Liver (tissue), 9 donors: ENCODE measurements around the gene NADSYN1. TPM values are rescaled to one million over a fixed set of nuclear protein-coding genes. Genes with fewer than 3 reads are reported as not detected.
"Not testable (repeated sequence)": the region's sequence is repeated elsewhere in the genome, so short reads cannot be mapped to it uniquely, and the experiment has no call there.

Source experiments
- DNase-seq: peaks from one replicate; pipeline ENCODE4 v3.0.0-alpha.2; 2017; ENCODE audit warnings: low spot score
- H3K27ac ChIP-seq, 2 donors: one replicate each; pipeline ENCODE4 v1.7.0; 2013; ENCODE audit warnings: inconsistent platforms in 2 of 2, low read length in 2 of 2, control low read depth in 1 of 2, low read depth in 1 of 2, mild to moderate bottlenecking in 1 of 2
- H3K27me3 ChIP-seq, 4 donors: one replicate each; pipeline versions ENCODE4 v1.6.1 to v1.7.0; 2013; ENCODE audit warnings: low read length in 3 of 4, inconsistent platforms in 1 of 4, mild to moderate bottlenecking in 1 of 4, moderate library complexity in 1 of 4; ENCODE audit not compliant: control insufficient read depth in 4 of 4, insufficient read depth in 4 of 4
- H3K36me3 ChIP-seq, 4 donors: one replicate each; pipeline versions ENCODE4 v1.6.1 to v1.7.0; 2013; ENCODE audit warnings: low read length in 3 of 4, mild to moderate bottlenecking in 3 of 4, low read depth in 1 of 4, moderate library complexity in 1 of 4; ENCODE audit not compliant: control insufficient read depth in 4 of 4, insufficient read depth in 3 of 4
- H3K4me1 ChIP-seq, 4 donors: one replicate each; pipeline versions ENCODE4 v1.6.1 to v1.7.0; 2013; ENCODE audit warnings: low read length in 3 of 4, mild to moderate bottlenecking in 3 of 4, moderate library complexity in 1 of 4; ENCODE audit not compliant: control insufficient read depth in 4 of 4, insufficient read depth in 4 of 4
- H3K4me3 ChIP-seq, 3 donors: one replicate each; pipeline versions ENCODE4 v1.6.1 to v1.7.0; 2013; ENCODE audit warnings: low read length in 3 of 3, control low read depth in 1 of 3, low read depth in 1 of 3, mild to moderate bottlenecking in 1 of 3
- H3K9ac ChIP-seq, 2 donors: one replicate each; pipeline ENCODE4 v1.7.0; 2013; ENCODE audit warnings: low read length in 2 of 2, mild to moderate bottlenecking in 2 of 2, moderate library complexity in 2 of 2, control low read depth in 1 of 2, low read depth in 1 of 2
- H3K9me3 ChIP-seq, 4 donors: one replicate each; pipeline versions ENCODE4 v1.6.1 to v1.7.0; 2013; ENCODE audit warnings: low read length in 3 of 4; ENCODE audit not compliant: control insufficient read depth in 4 of 4
- ATF3 ChIP-seq: IDR thresholded peaks from 2 replicates; pipeline ENCODE4 v1.6.1; 2016; ENCODE audit warnings: antibody characterized with exemption
- CTCF ChIP-seq: fragments of 150-350 bp; IDR thresholded peaks from 2 replicates; pipeline ENCODE4 v1.5.1; 2017; ENCODE audit warnings: improper control_type of control experiment, low read depth, low read length; ENCODE audit not compliant: missing input control
- EGR1 ChIP-seq, 2 donors: IDR thresholded peaks; 2 replicates each; pipeline ENCODE4 v1.6.1; 2016 to 2018; ENCODE audit warnings: antibody characterized with exemption in 2 of 2, low read depth in 2 of 2
- FOXA1 ChIP-seq: IDR thresholded peaks from 2 replicates; pipeline ENCODE4 v1.6.1; 2016; ENCODE audit warnings: antibody characterized with exemption
- FOXA2 ChIP-seq: IDR thresholded peaks from 2 replicates; pipeline ENCODE4 v1.6.1; 2016; ENCODE audit warnings: antibody characterized with exemption
- GABPA ChIP-seq, 2 donors: IDR thresholded peaks in 1 of 2; conservative IDR thresholded peaks in 1 of 2; 2 replicates each; pipeline ENCODE4 v1.6.1; 2016; ENCODE audit warnings: antibody characterized with exemption in 2 of 2, mild to moderate bottlenecking in 1 of 2, moderate library complexity in 1 of 2
- HNF4A ChIP-seq, 2 donors: conservative IDR thresholded peaks; 2 replicates each; pipeline ENCODE4 v1.6.1; 2016; ENCODE audit warnings: antibody characterized with exemption in 2 of 2, mild to moderate bottlenecking in 2 of 2
- HNF4G ChIP-seq: IDR thresholded peaks from 2 replicates; pipeline ENCODE4 v1.6.1; 2016; ENCODE audit warnings: antibody characterized with exemption
- JUND ChIP-seq, 2 donors: IDR thresholded peaks; 2 replicates each; pipeline ENCODE4 v1.6.1; 2016; ENCODE audit warnings: antibody characterized with exemption in 2 of 2
- MAX ChIP-seq: IDR thresholded peaks from 2 replicates; pipeline ENCODE4 v1.6.1; 2016; ENCODE audit warnings: antibody characterized with exemption
- NR2F2 ChIP-seq: IDR thresholded peaks from 2 replicates; pipeline ENCODE4 v1.6.1; 2016; ENCODE audit warnings: antibody characterized with exemption
- RAD21 ChIP-seq, 2 donors: IDR thresholded peaks; 2 replicates each; pipeline ENCODE4 v1.6.1; 2016; ENCODE audit warnings: antibody characterized with exemption in 2 of 2, mild to moderate bottlenecking in 2 of 2
- REST ChIP-seq: IDR thresholded peaks from 2 replicates; pipeline ENCODE4 v1.6.1; 2016; ENCODE audit warnings: antibody characterized with exemption, mild to moderate bottlenecking
- RXRA ChIP-seq, 2 donors: IDR thresholded peaks; 2 replicates each; pipeline ENCODE4 v1.6.1; 2017 to 2018; ENCODE audit warnings: antibody characterized with exemption in 2 of 2, mild to moderate bottlenecking in 1 of 2
- SP1 ChIP-seq: IDR thresholded peaks from 2 replicates; pipeline ENCODE4 v1.6.1; 2018; ENCODE audit warnings: antibody characterized with exemption, mild to moderate bottlenecking
- TAF1 ChIP-seq: conservative IDR thresholded peaks from 2 replicates; pipeline ENCODE4 v1.6.1; 2016; ENCODE audit warnings: antibody characterized with exemption, mild to moderate bottlenecking
- YY1 ChIP-seq: IDR thresholded peaks from 2 replicates; pipeline ENCODE4 v1.6.1; 2016; ENCODE audit warnings: antibody characterized with exemption, mild to moderate bottlenecking
- ZBTB33 ChIP-seq: IDR thresholded peaks from 2 replicates; pipeline ENCODE4 v1.6.1; 2016; ENCODE audit warnings: antibody characterized with exemption
- WGBS: extraction: QIAGEN DNeasy Blood & Tissue Kit; methylation state at CpG from one replicate; pipeline ENCODE4 v1.1.7; 2013; 5-methylcytosine and 5-hydroxymethylcytosine counted together
- polyA plus RNA-seq, 2 donors: library from polyadenylated mRNA; stranded (reverse) in 1 of 2; unstranded in 1 of 2; fragments of 200-250 nt in 1 of 2; fragments of >200 nt in 1 of 2; fragmentation: Nextera tagmentation in 1 of 2; extraction: Ambion mirVana in 1 of 2; gene quantifications; one replicate each; pipeline versions ENCODE4 v1.2.1 to v1.2.3, GENCODE V29; 2013 to 2015
- total RNA-seq, 2 donors: library from RNA; depleted of rRNA; stranded (reverse); fragments of >200 nt; gene quantifications; one replicate each; pipeline ENCODE4 v1.2.3, GENCODE V29; 2014
- donor health status: healthy.
- donor health status: healthy.
- donor health status: healthy.
- donor health status: healthy.
- donor health status: healthy.

The NADSYN1 gene
- total and polyA plus RNA-seq, 4 donors, result 16.6 to 33.6 (median 22.2) TPM

GRCh38 chr11:71538666-71538990, 85.6 kb downstream of the NADSYN1 start:
- Histone ChIP-seq H3K4me1 (peaks cover 0 to 9% (median 5%) of the 10 kb centered on the region in 4 donors), H3K9me3 (no peaks in the 10 kb centered on the region), H3K27ac (no peak overlapping the region), H3K27me3 (no peaks in the 10 kb centered on the region), H3K36me3 (no peaks in the 10 kb centered on the region), H3K9ac (no peak overlapping the region), H3K4me3 (no peak overlapping the region)
- TF ChIP-seq HNF4A (conservative IDR thresholded peaks at IDR 0.05), result no peak
- TF ChIP-seq FOXA2, result no peak
- WGBS, result 95% methylated on average over 4 of the region's 4 CpGs
- no peak for DNase-seq

GRCh38 chr11:71539017-71539416, 86.0 kb downstream of the NADSYN1 start:
- no peak for TF ChIP-seq GABPA (IDR thresholded peaks at IDR 0.05 in 1 of 2, conservative IDR thresholded peaks at IDR 0.05 in 1 of 2)
- TF ChIP-seq REST, result no peak
- no peak for TF ChIP-seq FOXA2
- TF ChIP-seq RAD21 (IDR thresholded peaks at IDR 0.05), result no peak
- no peak for TF ChIP-seq EGR1 (IDR thresholded peaks at IDR 0.05; ENCODE audit: low read depth in 2 of 2)
- no peak for TF ChIP-seq JUND (IDR thresholded peaks at IDR 0.05)
- no peak for TF ChIP-seq FOXA1
- TF ChIP-seq TAF1, result no peak
- no peak for TF ChIP-seq HNF4A (conservative IDR thresholded peaks at IDR 0.05)
- no peak for TF ChIP-seq RXRA (IDR thresholded peaks at IDR 0.05)
- no peak for TF ChIP-seq ZBTB33
- no peak for TF ChIP-seq YY1
- no peak for TF ChIP-seq ATF3
- no peak for TF ChIP-seq MAX
- TF ChIP-seq CTCF, result no peak
- TF ChIP-seq SP1, result no peak
- no peak for TF ChIP-seq HNF4G
- TF ChIP-seq NR2F2, result no peak
- no peaks in the 10 kb centered on the region for H3K36me3 ChIP-seq
- no peak for DNase-seq
- H3K9me3 ChIP-seq, result no peaks in the 10 kb centered on the region
- H3K27me3 ChIP-seq, result no peaks in the 10 kb centered on the region
- H3K4me1 ChIP-seq, result peaks cover 0 to 8% (median 3%) of the 10 kb centered on the region in 4 donors
- H3K27ac ChIP-seq, result no peak overlapping the region
- whole genome bisulfite sequencing, result 94% methylated on average over 11 of the region's 11 CpGs
- H3K4me3 ChIP-seq, result no peak overlapping the region
- H3K9ac ChIP-seq, result no peak overlapping the region

GRCh38 chr11:71539971-71540370, 87.0 kb downstream of the NADSYN1 start:
- H3K4me1 ChIP-seq, H3K9me3 ChIP-seq, H3K9ac ChIP-seq, H3K4me3 ChIP-seq, H3K27me3 ChIP-seq, H3K36me3 ChIP-seq, DNase-seq, H3K27ac ChIP-seq: not testable (repeated sequence)
- WGBS, result 93% methylated on average over 11 of the region's 11 CpGs

GRCh38 chr11:71540521-71541304, 87.7 kb downstream of the NADSYN1 start:
- 91% methylated on average over 9 of the region's 9 CpGs for WGBS
- H3K36me3 ChIP-seq, H3K27ac ChIP-seq: not testable (repeated sequence)

More at GRCh38 chr11:71540521-71541304, 87.7 kb downstream of the NADSYN1 start:
- H3K9ac ChIP-seq, H3K4me1 ChIP-seq, H3K4me3 ChIP-seq, H3K27me3 ChIP-seq, DNase-seq, H3K9me3 ChIP-seq: not testable (repeated sequence)
